Stomach smooth muscle (tissue), 2 donors: ENCODE results near the gene DGKG.

Source experiments
- H3K27ac ChIP-seq: one replicate; pipeline ENCODE4 v1.7.0; 2013; ENCODE audit warnings: mild to moderate bottlenecking, low read length, inconsistent platforms
- H3K27me3 ChIP-seq, 2 donors: one replicate each; pipeline ENCODE4 v1.7.0; 2013; ENCODE audit warnings: low read length in 2 of 2; ENCODE audit not compliant: insufficient read depth in 2 of 2, control insufficient read depth in 1 of 2
- H3K36me3 ChIP-seq, 2 donors: one replicate each; pipeline ENCODE4 v1.7.0; 2013; ENCODE audit warnings: low read length in 2 of 2; ENCODE audit not compliant: control insufficient read depth in 2 of 2, insufficient read depth in 2 of 2
- H3K4me1 ChIP-seq: one replicate; pipeline ENCODE4 v1.7.0; 2013; ENCODE audit warnings: low read length; ENCODE audit not compliant: control insufficient read depth, insufficient read depth
- H3K4me3 ChIP-seq, 2 donors: one replicate each; pipeline ENCODE4 v1.7.0; 2013; ENCODE audit warnings: low read length in 2 of 2
- H3K9ac ChIP-seq, 2 donors: one replicate each; pipeline ENCODE4 v1.7.0; 2013; ENCODE audit warnings: low read length in 2 of 2, mild to moderate bottlenecking in 1 of 2
- H3K9me3 ChIP-seq, 2 donors: one replicate each; pipeline ENCODE4 v1.7.0; 2013; ENCODE audit warnings: low read length in 2 of 2; ENCODE audit not compliant: control insufficient read depth in 2 of 2
- donor health status: healthy.
- donor health status: Pancreatic carcinoma.

Gene DGKG

DNA sequence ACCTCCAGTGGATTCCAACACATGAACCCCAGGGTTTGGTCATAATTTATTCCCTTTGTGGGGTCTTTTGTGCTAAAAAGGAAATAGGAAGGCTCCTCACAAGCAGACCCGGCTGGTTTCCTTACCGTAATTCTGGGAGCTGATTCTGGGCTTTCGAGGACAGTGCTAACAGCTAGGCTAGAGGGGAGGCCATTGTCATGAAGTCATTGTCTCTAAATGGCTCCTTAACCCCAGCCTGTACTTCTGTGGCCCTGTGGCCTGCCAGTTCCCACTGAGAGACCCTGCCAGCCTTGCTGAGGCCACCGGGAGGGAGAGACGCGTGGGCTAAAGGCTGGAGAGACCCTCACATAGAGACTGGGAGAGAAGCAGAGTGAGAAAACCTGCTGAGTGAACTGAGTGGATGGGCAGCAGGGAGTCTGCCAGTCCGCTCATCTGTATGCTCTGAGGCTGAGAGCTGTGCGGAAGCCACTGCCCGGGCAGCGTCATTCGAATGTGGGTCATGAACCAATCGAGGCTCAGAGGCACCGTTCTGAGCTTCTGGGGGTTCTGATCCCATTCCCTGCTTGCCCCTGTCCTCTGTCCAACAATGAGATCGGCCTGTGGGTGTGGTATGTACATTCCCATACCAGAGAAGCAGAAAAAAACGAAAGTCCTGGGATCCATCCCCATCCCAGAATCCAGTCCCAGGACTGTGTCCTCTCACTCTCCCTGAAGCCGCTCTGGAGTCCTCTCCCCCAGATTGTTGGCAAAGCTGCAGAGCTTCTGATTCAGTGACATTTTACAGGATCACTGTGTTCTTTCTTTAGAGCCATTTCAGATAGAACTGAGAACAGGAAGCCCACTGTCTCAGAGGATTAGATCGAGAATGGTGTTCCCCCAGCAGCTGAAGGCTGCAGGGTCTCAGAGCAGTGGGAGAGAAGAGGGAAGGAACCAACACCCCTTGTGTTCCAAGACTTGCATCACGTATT lies 21.3 kb upstream of the DGKG start:
- Histone ChIP-seq H3K4me3 (no peak overlapping the region), H3K27me3 (no peaks in the 10 kb centered on the region), H3K36me3 (no peaks in the 10 kb centered on the region), H3K4me1 (peaks cover 11% of the 10 kb centered on the region), H3K9me3 (no peaks in the 10 kb centered on the region), H3K27ac (no peak overlapping the region), H3K9ac (no peak overlapping the region)

DNA sequence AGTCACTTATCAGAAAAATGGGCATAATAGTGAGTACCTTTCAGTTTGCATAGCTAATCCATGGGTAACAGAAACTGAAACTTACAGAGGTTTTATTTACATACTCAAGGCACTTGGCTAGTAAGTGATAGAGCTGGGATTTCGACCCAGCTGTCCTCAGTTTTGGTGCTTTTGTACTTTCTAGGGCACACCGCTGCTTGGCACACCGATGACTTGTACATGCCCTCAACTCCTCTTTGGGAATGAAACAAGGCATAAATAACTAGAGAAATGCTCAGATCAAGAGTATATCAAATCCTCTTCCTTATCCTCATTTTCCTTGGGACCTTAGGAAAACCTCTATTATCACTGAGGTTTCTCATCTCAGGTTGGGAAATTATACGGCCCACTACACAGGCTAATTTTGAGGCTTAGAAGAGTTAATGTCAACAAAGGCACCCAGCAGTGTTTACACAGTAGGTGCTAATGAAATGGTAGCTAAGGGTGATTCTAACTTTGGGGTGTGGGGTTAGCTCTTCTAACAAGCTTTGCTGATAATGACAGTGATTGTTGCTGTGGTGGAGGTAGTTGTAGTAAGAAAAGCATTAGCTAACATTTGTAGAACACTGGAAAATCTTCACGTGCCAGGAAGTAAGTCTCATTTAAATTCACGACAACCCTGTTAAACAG lies 20.3 kb upstream of the DGKG start:
- Histone ChIP-seq H3K9ac (no peak overlapping the region), H3K4me1 (peaks cover 11% of the 10 kb centered on the region), H3K27me3 (no peaks in the 10 kb centered on the region), H3K9me3 (no peaks in the 10 kb centered on the region), H3K27ac (no peak overlapping the region), H3K36me3 (no peaks in the 10 kb centered on the region), H3K4me3 (no peak overlapping the region)

DNA sequence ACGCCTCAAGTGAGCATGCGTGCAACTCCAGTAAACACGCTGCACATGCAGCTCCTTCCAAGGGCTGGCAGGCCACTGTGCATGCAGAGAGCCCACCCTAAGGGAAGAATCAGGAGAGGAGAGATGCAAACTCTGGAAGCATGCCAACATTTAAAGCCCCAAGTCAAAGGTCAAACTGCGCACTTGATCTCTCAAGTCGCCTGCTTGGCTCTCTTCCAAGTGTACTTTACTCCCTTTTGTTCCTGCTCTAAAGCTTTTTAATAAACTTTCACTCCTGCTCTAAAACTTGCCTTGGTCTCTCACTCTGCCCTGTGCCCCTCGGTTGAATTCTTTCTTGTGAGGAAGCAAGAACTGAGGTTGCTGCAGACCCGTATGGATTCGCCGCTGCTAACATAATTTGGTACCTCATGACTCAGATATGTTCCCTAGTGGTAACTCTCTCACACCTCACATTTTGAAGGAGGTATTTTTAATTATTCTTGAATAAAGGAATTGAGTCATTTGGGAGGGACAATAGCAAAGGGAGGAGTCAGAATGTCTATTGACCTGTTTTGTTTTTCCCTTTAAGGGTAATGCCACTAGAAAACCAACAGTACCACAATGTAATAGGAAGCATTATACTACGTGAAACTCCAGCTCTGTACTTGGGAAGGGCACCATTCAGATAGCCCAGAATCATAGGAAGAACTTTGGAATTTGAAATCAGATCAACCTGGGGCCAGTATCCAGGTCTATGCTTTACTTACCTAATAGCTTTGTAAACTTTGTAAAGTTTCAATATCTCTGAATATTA lies 19.6 kb upstream of the DGKG start:
- no peak overlapping the region for H3K27ac ChIP-seq
- H3K9me3 ChIP-seq = no peaks in the 10 kb centered on the region
- no peak overlapping the region for H3K4me3 ChIP-seq
- no peak overlapping the region for H3K9ac ChIP-seq
- no peaks in the 10 kb centered on the region for H3K36me3 ChIP-seq
- peaks cover 11% of the 10 kb centered on the region for H3K4me1 ChIP-seq
- H3K27me3 ChIP-seq = no peaks in the 10 kb centered on the region

- Histone ChIP-seq H3K27me3 (no peaks in the 10 kb centered on the region), H3K36me3 (no peaks in the 10 kb centered on the region), H3K4me3 (no peak overlapping the region), H3K27ac (no peak overlapping the region), H3K9ac (no peak overlapping the region), H3K4me1 (peaks cover 11% of the 10 kb centered on the region), H3K9me3 (no peaks in the 10 kb centered on the region)
These were observed 18.8 kb upstream of the DGKG start for GRCh38 chr3:186380622-186381380.

DNA sequence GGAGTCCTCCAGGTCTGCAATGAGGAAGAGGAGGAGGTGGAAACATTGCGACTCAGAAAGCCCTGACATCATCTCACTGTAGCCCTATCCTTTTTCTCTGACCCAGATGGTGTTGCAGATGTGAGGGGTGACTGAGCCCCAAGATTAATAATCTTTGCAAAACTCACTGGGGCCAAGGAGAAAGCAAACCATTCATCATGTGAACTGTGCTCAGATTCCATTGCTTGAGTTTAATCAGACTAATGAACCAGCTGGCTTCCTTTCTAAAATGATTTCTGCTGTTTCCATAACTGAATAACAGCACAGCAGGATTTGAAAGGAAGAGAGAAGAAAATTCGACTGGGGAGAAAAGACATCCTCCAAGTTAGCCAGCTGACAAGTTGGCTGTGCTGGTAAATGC lies 13.4 kb upstream of the DGKG start:
- Histone ChIP-seq H3K27ac (no peak overlapping the region), H3K9ac (no peak overlapping the region), H3K4me3 (no peak overlapping the region), H3K4me1 (peaks cover 4% of the 10 kb centered on the region), H3K36me3 (no peaks in the 10 kb centered on the region), H3K27me3 (no peaks in the 10 kb centered on the region), H3K9me3 (no peaks in the 10 kb centered on the region)

DNA sequence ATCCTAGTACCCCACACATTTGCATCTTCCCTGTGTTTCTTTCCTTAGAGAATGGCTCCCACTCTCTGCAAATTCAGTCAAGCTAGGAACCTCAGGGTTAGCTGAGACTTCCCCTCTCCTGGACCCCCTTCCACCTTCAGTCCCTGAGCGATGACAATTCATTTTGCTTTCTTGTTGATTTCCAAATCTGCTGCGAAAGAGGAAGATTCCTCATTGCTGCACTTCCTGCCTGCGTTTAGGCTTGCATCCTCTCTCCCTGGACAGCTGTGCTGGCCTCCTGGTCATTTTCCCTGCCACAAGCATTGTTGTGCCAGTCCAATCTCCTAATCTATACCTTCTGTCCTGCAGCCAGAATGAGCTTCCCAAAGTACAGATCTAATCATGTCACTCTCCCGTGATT lies 12.3 kb upstream of the DGKG start:
- H3K36me3 ChIP-seq = no peaks in the 10 kb centered on the region
- H3K9ac ChIP-seq = no peak overlapping the region
- H3K4me1 ChIP-seq = peaks cover 4% of the 10 kb centered on the region
- no peaks in the 10 kb centered on the region for H3K9me3 ChIP-seq
- no peak overlapping the region for H3K4me3 ChIP-seq
- H3K27ac ChIP-seq = no peak overlapping the region
- no peaks in the 10 kb centered on the region for H3K27me3 ChIP-seq

GRCh38 chr3:186369217-186369616 lies 7.2 kb upstream of the DGKG start:
- Histone ChIP-seq H3K9me3 (no peaks in the 10 kb centered on the region), H3K27me3 (peaks cover 0 to 2% of the 10 kb centered on the region in 2 donors), H3K4me3 (no peak overlapping the region), H3K9ac (no peak overlapping the region), H3K4me1 (peaks cover 26% of the 10 kb centered on the region), H3K36me3 (no peaks in the 10 kb centered on the region), H3K27ac (no peak overlapping the region)

GRCh38 chr3:186368717-186369116 lies 6.7 kb upstream of the DGKG start:
- H3K4me3 ChIP-seq = no peak overlapping the region
- no peak overlapping the region for H3K9ac ChIP-seq
- peaks cover 26% of the 10 kb centered on the region for H3K4me1 ChIP-seq
- H3K27me3 ChIP-seq = peaks cover 0 to 2% of the 10 kb centered on the region in 2 donors
- no peaks in the 10 kb centered on the region for H3K9me3 ChIP-seq
- H3K36me3 ChIP-seq = no peaks in the 10 kb centered on the region
- no peak overlapping the region for H3K27ac ChIP-seq

DNA sequence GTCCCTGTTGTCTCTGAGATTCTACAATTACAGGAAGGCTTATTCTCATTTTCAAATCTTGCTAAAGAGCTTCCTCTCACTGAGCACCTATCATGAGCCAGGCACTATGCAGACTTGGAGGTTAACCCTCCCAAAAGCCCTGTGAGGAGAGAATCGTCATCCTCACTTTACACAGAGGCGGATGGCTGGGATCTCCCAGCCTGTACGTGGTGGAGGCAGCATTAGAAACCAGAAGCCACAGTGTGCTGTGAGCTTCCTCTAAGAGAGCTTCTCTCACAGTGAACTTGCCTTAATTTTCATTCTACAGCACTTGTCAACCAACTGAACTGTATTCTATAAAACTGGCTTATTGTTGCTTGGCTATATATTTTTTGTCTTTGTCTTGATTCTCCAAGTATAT lies 6.1 kb upstream of the DGKG start:
- Histone ChIP-seq H3K9ac (no peak overlapping the region), H3K9me3 (no peaks in the 10 kb centered on the region), H3K36me3 (no peaks in the 10 kb centered on the region), H3K27ac (no peak overlapping the region), H3K27me3 (peaks cover 0 to 2% of the 10 kb centered on the region in 2 donors), H3K4me1 (peaks cover 28% of the 10 kb centered on the region), H3K4me3 (no peak overlapping the region)

DNA sequence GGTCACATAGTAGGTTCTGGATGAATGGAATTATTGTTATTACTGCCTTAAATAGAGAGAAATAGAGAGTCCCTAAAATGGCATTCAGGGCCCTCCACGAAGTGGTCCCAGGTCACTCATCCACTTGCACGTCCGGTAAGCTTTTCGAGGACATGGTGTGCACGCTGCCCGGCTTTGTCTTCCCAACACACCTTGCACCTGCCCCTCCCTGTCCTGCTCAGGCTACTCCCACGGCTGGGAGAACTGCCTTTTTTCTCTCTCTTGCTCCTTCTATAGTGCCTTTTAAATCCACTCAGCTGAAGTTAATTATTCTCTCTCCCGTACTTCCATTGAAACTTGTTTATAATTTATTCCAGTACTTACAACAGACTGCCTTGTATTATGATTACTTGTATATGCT lies 5.6 kb upstream of the DGKG start:
- Histone ChIP-seq H3K27me3 (peaks cover 0 to 2% of the 10 kb centered on the region in 2 donors), H3K9ac (no peak overlapping the region), H3K27ac (no peak overlapping the region), H3K4me3 (no peak overlapping the region), H3K36me3 (no peaks in the 10 kb centered on the region), H3K4me1 (peaks cover 28% of the 10 kb centered on the region), H3K9me3 (no peaks in the 10 kb centered on the region)
